ENCODE data around the gene INTS13. TPM values are rescaled to one million over a fixed set of nuclear protein-coding genes. Genes with fewer than 3 reads are reported as not detected.

INTS13 gene
- total RNA-seq, 2 donors from 2014 or later, result 23.9 to 55.5 TPM

DNA sequence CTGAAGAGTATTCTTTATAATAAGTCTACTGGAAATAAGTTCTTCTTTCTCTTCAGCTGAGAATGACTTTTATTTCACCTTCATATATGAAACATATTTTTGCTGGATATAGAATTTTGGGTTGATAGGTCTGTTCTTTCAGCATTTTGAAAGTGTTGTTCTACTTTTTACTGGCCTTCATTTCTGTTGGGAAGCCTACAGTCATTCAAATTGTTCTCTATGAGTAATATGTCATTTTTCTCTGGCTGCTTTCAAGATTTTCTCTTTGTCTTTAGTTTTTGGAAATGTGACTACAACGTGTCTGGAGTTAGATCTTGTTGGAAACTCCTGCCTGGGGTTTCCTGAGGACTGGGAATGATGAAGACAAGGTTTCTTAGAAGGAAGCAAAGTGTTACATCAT lies 10.5 kb upstream of the INTS13 start:
- no peak for TF ChIP-seq CTCF (conservative IDR thresholded peaks at IDR 0.05)
- WGBS, 2 experiments (ENCODE audit: insufficient coverage in 1 of 2, insufficient read length in 1 of 2), result 93% methylated on average over 1 of the region's 1 CpG; no CpG with 5 or more reads in 1 of the 2 experiments
- Histone ChIP-seq H3K9ac (ENCODE audit: extremely low read depth, low read length, poor library complexity, severe bottlenecking) (no peak overlapping the region), H3K4me1 (ENCODE audit: control insufficient read depth, insufficient read depth, low read length) (no peaks in the 10 kb centered on the region), H3K4me3 (ENCODE audit: low read length) (no peak overlapping the region), H3K9me3 (ENCODE audit: control insufficient read depth, low read length) (peaks cover 28% of the 10 kb centered on the region), H3K27me3 (ENCODE audit: control insufficient read depth, insufficient read depth, low read length, poor library complexity, severe bottlenecking) (no peaks in the 10 kb centered on the region), H3K36me3 (ENCODE audit: control insufficient read depth, insufficient read depth, low read length) (peaks cover 3% of the 10 kb centered on the region), H3K27ac (ENCODE audit: low read depth, low read length) (no peak overlapping the region)
- Mint-ChIP-seq H3K27ac (no peak overlapping the region), H3K4me1 (no peaks in the 10 kb centered on the region), H3K4me3 (no peak overlapping the region), H3K9me3 (peaks cover 37% of the 10 kb centered on the region), H3K27me3 (ENCODE audit: insufficient read depth) (no peaks in the 10 kb centered on the region), H3K36me3 (ENCODE audit: low read depth) (peaks cover 42% of the 10 kb centered on the region)
- DNase-seq, result no peak

DNA sequence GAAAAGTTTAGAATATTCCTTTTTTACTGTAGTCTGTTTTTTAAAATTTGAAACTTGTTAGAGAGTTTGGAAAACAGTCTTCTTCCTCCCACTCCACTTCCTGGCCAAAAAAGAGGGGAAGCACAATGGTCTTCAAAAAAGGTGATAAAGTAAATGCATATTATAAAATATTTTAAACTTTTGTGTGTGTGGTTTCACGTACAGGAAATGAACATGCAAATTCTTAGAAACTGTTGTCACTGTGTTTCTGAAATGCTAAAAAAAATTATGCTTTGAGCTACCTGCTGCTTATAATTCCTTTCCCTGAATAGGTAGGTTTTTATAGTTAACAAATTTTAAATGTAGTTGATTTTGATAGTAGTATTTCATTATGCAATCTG lies 3.4 kb upstream of the INTS13 start:
- no peak overlapping the region for H3K4me3 ChIP-seq (ENCODE audit: low read length)
- peaks cover 22% of the 10 kb centered on the region for H3K4me1 Mint-ChIP-seq
- H3K27me3 Mint-ChIP-seq (ENCODE audit: insufficient read depth), result no peaks in the 10 kb centered on the region
- H3K9ac ChIP-seq (ENCODE audit: extremely low read depth, low read length, poor library complexity, severe bottlenecking), result no peak overlapping the region
- no peaks in the 10 kb centered on the region for H3K27me3 ChIP-seq (ENCODE audit: control insufficient read depth, insufficient read depth, low read length, poor library complexity, severe bottlenecking)
- WGBS, 2 experiments (ENCODE audit: insufficient coverage in 1 of 2, insufficient read length in 1 of 2), result 90% methylated on average over 1 of the region's 1 CpG; no CpG with 5 or more reads in 1 of the 2 experiments
- H3K36me3 Mint-ChIP-seq (ENCODE audit: low read depth), result peaks cover 18% of the 10 kb centered on the region
- peaks cover 3% of the 10 kb centered on the region for H3K4me1 ChIP-seq (ENCODE audit: control insufficient read depth, insufficient read depth, low read length)
- no peaks in the 10 kb centered on the region for H3K36me3 ChIP-seq (ENCODE audit: control insufficient read depth, insufficient read depth, low read length)
- peaks cover 16% of the 10 kb centered on the region for H3K9me3 ChIP-seq (ENCODE audit: control insufficient read depth, low read length)
- no peak overlapping the region for H3K27ac ChIP-seq (ENCODE audit: low read depth, low read length)
- peaks cover 19% of the 10 kb centered on the region for H3K9me3 Mint-ChIP-seq
- no peak overlapping the region for H3K4me3 Mint-ChIP-seq
- DNase-seq, result no peak
- TF ChIP-seq CTCF (conservative IDR thresholded peaks at IDR 0.05), result no peak
- H3K27ac Mint-ChIP-seq, result no peak overlapping the region

- Histone ChIP-seq H3K36me3 (ENCODE audit: control insufficient read depth, insufficient read depth, low read length) (no peaks in the 10 kb centered on the region), H3K9ac (ENCODE audit: extremely low read depth, low read length, poor library complexity, severe bottlenecking) (no peak overlapping the region), H3K4me1 (ENCODE audit: control insufficient read depth, insufficient read depth, low read length) (peaks cover 3% of the 10 kb centered on the region), H3K4me3 (ENCODE audit: low read length) (peak overlapping the region; percentile 98), H3K27me3 (ENCODE audit: control insufficient read depth, insufficient read depth, low read length, poor library complexity, severe bottlenecking) (no peaks in the 10 kb centered on the region), H3K27ac (ENCODE audit: low read depth, low read length) (no peak overlapping the region), H3K9me3 (ENCODE audit: control insufficient read depth, low read length) (peaks cover 16% of the 10 kb centered on the region)
- 97% methylated on average over 2 of the region's 3 CpGs; no CpG with 5 or more reads in 1 of the 2 experiments for WGBS, 2 experiments (ENCODE audit: insufficient coverage in 1 of 2, insufficient read length in 1 of 2)
- Mint-ChIP-seq H3K27me3 (ENCODE audit: insufficient read depth) (no peaks in the 10 kb centered on the region), H3K4me3 (no peak overlapping the region), H3K4me1 (peaks cover 26% of the 10 kb centered on the region), H3K9me3 (peaks cover 14% of the 10 kb centered on the region), H3K36me3 (ENCODE audit: low read depth) (peaks cover 13% of the 10 kb centered on the region), H3K27ac (no peak overlapping the region)
- no peak for TF ChIP-seq CTCF (conservative IDR thresholded peaks at IDR 0.05)
- no peak for DNase-seq
Observed at GRCh38 chr12:26940516-26941214, 2.9 kb upstream of the INTS13 start.

Measured in endodermal cell (in vitro differentiated cells).